GM12891 (cell line): Measurements from ENCODE around the gene CACNA2D2.
A peak's percentile ranks its signal among the peaks of the same experiment; 100 is the strongest.

Experiments used
- DNase-seq: peaks from one replicate; pipeline ENCODE4 v3.0.0; 2011; ENCODE audit warnings: low spot score; ENCODE audit not compliant: insufficient read length
- FAIRE-seq: peaks from 2 replicates; lab custom pipeline; 2011; peaks lifted over from hg19 to GRCh38; lab: Jason Lieb, UNC
- PAX5 ChIP-seq: IDR thresholded peaks from 2 replicates; pipeline ENCODE4 v1.6.1; 2011; ENCODE audit warnings: low read length, moderate library complexity, mild to moderate bottlenecking; ENCODE audit not compliant: insufficient read depth, severe bottlenecking
- POLR2A ChIP-seq: IDR thresholded peaks from 2 replicates; pipeline ENCODE4 v1.6.1; 2011; ENCODE audit warnings: low read depth, low read length, control low read depth
- POLR2AphosphoS5 ChIP-seq: IDR thresholded peaks from 2 replicates; pipeline ENCODE4 v1.6.1; 2011; ENCODE audit warnings: low read depth, low read length, control low read depth
- POU2F2 ChIP-seq: IDR thresholded peaks from 2 replicates; pipeline ENCODE4 v1.6.1; 2011; ENCODE audit warnings: low read depth, mild to moderate bottlenecking, control low read depth, low read length, moderate library complexity
- SPI1 ChIP-seq: IDR thresholded peaks from 2 replicates; pipeline ENCODE4 v1.6.1; 2011; ENCODE audit warnings: low read depth, low read length, control low read depth
- TAF1 ChIP-seq: IDR thresholded peaks from 2 replicates; pipeline ENCODE4 v1.6.1; 2011; ENCODE audit warnings: low read depth, low read length, control low read depth

The CACNA2D2 gene

DNA sequence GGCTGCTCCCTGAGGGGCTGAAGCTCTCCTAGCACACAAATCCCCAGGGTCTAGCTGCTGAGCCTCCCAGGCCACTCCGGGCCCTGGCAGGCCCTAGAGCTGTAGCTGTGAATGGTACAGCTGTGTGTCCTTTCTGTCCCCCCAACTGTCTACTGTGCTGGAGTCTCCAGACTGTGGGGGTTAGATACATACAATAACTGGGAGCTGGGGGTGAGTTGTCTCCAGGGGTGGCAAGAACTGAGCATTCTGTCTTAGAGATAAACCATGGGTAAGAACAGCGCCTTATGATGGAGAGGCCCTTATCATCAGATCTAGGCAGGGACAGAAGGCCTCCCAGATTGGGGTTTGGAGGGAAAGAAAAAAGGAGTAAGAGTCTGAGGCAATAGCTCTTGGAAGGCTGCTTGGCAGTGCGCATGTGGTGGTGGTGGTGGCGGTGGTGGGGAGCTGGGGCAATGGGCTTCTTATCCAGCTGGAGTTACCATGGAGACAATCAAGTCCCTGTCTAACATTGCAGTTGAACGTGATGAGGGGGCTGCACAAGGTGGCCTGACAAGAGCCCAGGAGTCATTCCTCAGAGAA lies 149.2 kb downstream of the CACNA2D2 start:
- no peak for DNase-seq

DNA sequence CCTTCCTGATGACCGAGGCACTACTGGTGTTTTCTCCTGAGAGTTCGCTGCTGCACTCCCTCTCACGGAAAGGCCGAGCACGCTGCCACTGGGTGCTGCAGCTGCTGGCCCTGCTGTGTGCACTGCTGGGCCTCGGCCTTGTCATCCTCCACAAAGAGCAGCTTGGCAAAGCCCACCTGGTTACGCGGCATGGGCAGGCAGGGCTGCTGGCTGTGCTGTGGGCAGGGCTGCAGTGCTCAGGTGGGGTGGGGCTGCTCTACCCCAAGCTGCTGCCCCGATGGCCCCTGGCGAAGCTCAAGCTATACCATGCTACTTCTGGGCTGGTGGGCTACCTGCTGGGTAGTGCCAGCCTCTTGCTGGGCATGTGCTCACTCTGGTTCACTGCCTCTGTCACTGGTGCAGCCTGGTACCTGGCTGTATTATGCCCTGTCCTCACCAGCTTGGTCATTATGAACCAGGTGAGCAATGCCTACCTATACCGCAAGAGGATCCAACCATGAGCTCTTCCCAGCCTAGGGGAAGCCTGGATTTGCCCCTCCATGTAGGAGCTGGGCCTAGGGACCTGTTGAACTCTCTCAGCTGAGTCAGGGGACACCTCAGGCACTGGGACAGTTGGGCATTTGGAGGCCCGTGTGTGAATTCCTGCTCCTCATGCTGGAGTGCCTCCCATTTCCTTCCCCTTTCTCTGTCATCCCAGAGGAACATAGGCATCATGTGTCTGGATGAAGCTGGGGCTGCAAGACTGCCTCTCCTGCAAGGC lies 150.0 kb downstream of the CACNA2D2 start:
- 0 out of 2 replicates have a peak, but pooled peaks have one; percentile 13 for TF ChIP-seq POLR2A
- peak; percentile 48; the same call in 1 of the 2 replicates for TF ChIP-seq POLR2AphosphoS5
- TF ChIP-seq TAF1: no peak
- TF ChIP-seq PAX5: no peak
- TF ChIP-seq SPI1: no peak
- FAIRE-seq: no peak

More for the DNA sequence above, 149.2 kb downstream of the CACNA2D2 start:
- TF ChIP-seq POU2F2: no peak
- no peak for TF ChIP-seq SPI1
- no peak for TF ChIP-seq POLR2AphosphoS5
- no peak for TF ChIP-seq TAF1
- TF ChIP-seq POLR2A: no peak
- TF ChIP-seq PAX5: no peak
- no peak for FAIRE-seq

DNA sequence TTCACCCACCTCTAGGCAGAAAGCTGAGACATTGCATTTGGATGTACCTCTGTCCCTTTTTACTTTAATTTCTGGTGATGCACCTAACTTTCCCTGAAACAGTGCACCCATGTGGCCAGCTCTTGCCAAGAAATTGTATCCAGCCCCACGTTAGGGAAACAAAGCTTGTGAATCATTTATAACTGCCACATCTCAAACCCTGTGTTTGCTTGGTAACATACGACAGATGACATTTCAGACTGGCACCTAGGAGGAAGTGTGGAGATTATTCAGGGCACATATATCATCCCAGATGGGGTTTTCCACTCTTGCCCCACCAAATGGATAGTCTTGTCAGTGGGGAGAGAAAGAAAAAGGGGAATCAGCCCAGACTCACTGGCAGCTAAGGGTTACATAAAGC lies 150.7 kb downstream of the CACNA2D2 start:
- FAIRE-seq (no peak), DNase-seq (no peak)
- TF ChIP-seq POLR2A: no peak
- no peak for TF ChIP-seq TAF1
- no peak for TF ChIP-seq SPI1
- TF ChIP-seq POLR2AphosphoS5: no peak
- no peak for TF ChIP-seq POU2F2
- no peak for TF ChIP-seq PAX5

More for the DNA sequence above, 150.0 kb downstream of the CACNA2D2 start:
- DNase-seq: no peak

DNA sequence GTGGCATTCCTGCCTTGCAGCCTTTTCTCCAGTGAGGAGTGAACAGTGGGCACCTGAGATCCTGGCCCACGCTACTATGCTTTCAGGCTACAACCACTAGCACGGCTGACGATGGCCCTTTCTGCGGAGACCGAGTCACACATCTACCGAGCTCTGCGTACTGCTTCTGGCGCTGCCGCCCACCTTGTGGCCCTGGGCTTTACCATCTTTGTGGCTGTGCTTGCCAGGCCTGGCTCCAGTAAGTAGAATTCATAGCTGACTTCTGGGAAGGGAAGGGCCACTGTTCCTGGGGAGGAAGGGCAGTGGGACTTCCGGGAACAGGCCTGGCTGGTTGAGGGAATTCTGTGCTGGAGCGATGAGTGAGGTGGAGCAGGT lies 152.1 kb downstream of the CACNA2D2 start:
- FAIRE-seq (no peak), DNase-seq (no peak)
- no peak for TF ChIP-seq POLR2A
- TF ChIP-seq POU2F2: 0 out of 2 replicates have a peak, but pooled peaks have one; percentile 2

DNA sequence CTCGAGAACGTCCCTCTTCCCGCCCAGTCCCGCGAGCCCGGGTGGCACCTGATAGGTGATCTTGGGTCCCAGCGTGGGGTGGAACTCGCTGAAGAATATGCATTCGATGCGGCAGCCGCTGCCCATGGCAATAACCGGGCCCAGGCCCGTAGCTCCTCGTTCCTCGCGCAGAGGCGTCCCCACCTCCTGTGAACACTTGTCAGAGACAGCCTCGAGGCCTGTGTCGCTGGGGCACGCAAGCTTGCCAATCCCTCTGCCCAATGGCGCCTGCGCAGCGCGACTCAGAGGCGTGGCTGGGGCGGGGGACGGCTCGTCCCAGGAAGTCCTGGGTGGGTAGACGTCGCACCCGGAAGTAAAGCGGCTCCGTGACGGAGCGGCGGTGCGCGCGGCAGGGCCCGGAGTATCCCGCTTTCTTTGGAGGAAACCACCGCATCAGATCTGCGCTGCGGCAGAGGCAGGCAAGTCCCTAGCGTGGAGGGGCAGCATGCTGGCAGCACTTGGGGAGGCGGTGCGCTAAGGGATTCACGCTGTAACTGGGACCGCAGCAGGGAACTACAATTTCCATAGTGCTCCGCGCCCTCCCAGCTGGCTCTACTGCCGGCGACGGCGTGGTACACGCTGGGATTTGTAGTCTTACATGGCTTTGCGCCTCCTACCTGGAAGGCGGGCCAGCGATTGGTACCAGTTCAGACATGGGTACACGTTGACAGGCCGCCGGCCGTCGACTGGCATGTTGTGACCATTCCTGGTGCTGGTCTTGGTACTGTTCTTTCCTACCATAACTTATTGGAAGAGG lies 152.7 kb downstream of the CACNA2D2 start, which contains the start of the genes CYB561D2 and NPRL2:
CYB561D2 (plus strand) TSS at position 336 of the 796 bp plus-strand sequence. CDS start 572 bp downstream, outside the sequence.
NPRL2 (minus strand) TSS at position 249 of the 796 bp plus-strand sequence; CDS start at position 126, 123 bp downstream.
- peak; percentile 98 for DNase-seq
- TF ChIP-seq SPI1 (no peak), POLR2AphosphoS5 (peak; percentile 88), TAF1 (peak; percentile 76), PAX5 (no peak), POLR2A (peak; percentile 95), POU2F2 (peak; percentile 81)
- peak; percentile 99 for FAIRE-seq

DNA sequence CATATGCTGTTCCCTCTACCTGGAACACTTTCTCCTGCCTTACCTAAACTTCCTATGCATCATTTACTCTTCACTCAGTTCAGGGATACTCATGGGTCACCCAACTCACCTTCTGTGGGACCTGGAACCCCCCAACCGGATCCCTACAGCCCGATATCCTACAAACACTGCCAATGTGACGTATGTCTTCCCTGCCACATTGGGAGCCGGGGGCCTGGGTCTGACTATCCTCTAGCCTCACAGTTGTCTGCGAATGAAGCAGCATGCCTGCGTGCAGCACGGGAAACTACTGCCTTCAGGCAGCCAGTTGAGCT lies 153.3 kb downstream of the CACNA2D2 start:
- DNase-seq (no peak), FAIRE-seq (no peak)
- no peak for TF ChIP-seq PAX5
- no peak for TF ChIP-seq POLR2AphosphoS5
- TF ChIP-seq POLR2A: no peak
- no peak for TF ChIP-seq POU2F2
- TF ChIP-seq TAF1: no peak
- no peak for TF ChIP-seq SPI1

DNA sequence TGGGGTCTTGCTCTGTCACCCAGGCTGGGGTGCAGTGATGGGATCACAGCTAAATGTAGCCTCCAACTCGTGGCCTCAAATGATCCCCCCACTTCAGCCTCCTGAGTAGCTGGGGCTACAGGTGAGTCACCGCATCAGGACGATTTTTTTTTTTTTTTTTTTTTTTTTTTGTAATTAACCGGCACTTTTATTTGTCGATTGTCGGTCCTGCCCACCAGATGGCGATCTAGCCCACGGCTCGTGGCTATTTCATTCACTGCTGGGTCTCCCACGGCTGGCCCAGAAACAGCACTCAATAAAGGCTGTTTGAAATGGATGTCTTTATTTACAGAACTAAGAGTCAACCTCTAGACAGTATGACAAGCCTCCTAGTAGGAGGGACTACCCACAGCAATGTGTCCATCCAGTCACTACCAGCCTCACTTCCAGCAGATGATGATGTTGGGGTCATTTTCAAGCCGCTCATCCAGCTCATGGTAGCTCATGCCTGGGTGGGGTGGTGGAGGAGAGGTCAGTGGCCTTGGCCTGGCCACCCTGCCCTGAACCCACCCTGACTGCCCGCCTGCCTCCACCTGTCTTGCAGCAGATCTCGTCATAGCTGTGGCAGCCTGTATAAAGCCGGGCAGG lies 156.1 kb downstream of the CACNA2D2 start:
- TF ChIP-seq POU2F2 (no peak), POLR2AphosphoS5 (no peak), PAX5 (no peak), POLR2A (no peak), TAF1 (no peak), SPI1 (no peak)
- DNase-seq: no peak
- peak; percentile 74 for FAIRE-seq

DNA sequence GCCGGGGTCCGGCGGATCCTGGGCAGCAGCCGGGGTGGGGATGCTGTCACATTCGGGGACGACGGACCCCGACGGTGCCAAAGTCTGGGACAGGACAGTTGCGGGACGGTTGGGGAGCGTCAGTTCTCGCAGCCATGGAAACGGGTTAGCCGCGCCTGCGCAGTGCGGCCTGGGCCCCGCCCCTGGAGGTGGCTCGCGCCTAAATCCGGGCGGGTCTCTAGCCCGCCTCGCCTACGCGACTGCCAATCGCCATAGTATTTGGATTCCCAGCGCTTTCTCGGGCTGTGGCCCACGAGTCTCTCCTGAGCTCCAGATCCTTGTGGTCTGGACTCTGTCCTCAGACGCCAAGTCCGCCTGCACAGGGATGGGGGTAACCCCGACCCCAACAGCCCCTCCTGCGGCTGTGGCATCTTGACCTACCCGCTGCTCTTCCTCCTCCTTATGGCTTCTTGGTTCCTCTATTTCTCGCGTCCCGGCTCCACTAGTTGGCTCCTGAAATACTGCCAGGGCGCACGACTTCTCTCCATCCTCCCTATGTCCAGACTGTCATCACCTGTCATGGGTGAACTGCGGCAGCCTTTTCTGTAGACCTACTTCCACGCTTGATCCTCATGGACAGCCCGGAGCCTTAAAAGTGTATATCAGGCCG lies 157.7 kb downstream of the CACNA2D2 start, which contains the start of gene ZMYND10:
ZMYND10 (minus strand) TSS at position 147 of the 649 bp plus-strand sequence. CDS start 153 bp downstream, outside the sequence.
- DNase-seq (peak; percentile 80), FAIRE-seq (peak; percentile 98)
- TF ChIP-seq PAX5: no peak
- no peak for TF ChIP-seq POLR2A
- no peak for TF ChIP-seq TAF1
- TF ChIP-seq POLR2AphosphoS5: no peak
- TF ChIP-seq POU2F2: no peak
- no peak for TF ChIP-seq SPI1

DNA sequence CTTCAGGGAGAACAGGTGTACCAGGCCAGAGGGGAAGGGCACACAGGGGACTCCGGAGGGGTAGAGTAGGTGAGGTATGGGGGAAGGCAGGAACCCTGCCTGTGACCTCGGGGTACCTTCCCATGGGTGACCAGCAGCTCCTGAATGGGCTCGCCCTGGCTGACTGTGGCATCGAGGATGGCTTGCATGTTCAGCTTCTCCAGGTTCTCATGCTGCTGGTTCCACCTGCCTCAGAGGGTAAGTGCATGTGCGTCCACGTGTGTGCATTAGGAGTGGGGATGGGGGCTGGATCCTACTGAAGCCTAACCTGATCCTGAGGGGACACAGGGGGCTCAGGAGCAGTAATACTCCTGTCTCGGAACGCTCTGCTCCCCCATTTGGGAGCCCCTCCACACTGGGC lies 158.4 kb downstream of the CACNA2D2 start:
- DNase-seq (no peak), FAIRE-seq (peak; percentile 16)
- TF ChIP-seq POU2F2 (no peak), POLR2A (no peak), SPI1 (no peak), TAF1 (no peak), PAX5 (no peak), POLR2AphosphoS5 (no peak)
